Left ventricle myocardium superior (tissue), 1 donor: ENCODE measurements around the gene TANK. TPM values are rescaled to one million over a fixed set of nuclear protein-coding genes. Genes with fewer than 3 reads are reported as not detected.

Source experiments
- ATAC-seq: fragments of 200-7000 bp; cut with Tn5 transposase; one replicate; pipeline ENCODE4 v1.9.1; 2020; ENCODE audit warnings: mild to moderate bottlenecking, moderate library complexity
- DNase-seq: peaks from one replicate; pipeline ENCODE4 v3.0.0-alpha.2; 2020
- intact Hi-C: fragments of 100-400 bp; cut with micrococcal nuclease; formaldehyde crosslinking; loops from one replicate; pipeline ENCODE4 v1.11.0; 2022
- long read RNA-seq: library from polyadenylated mRNA; unstranded; transcript quantifications from one replicate; pipeline ENCODE4 v2.0.0, GENCODE V29; 2021
- total RNA-seq: library from RNA; stranded (reverse); fragmentation: NEBNext Ultra II Directional; extraction: Animal tissue kit (Norgen Biotek cat#: 25700); gene quantifications from one replicate; pipeline ENCODE4 v1.2.1, GENCODE V29; 2021
- donor health status: DM: no; HTN: yes; CAD: no; lungs with severe emphysema.

TANK gene, protein sequence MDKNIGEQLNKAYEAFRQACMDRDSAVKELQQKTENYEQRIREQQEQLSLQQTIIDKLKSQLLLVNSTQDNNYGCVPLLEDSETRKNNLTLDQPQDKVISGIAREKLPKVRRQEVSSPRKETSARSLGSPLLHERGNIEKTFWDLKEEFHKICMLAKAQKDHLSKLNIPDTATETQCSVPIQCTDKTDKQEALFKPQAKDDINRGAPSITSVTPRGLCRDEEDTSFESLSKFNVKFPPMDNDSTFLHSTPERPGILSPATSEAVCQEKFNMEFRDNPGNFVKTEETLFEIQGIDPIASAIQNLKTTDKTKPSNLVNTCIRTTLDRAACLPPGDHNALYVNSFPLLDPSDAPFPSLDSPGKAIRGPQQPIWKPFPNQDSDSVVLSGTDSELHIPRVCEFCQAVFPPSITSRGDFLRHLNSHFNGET
- 27.9 TPM for total RNA-seq
- long read RNA-seq, transcript TANK-202 (8 exons, 2,171 nt), result major isoform, 19 of 43 reads
- long read RNA-seq, partial matches to known transcripts, result 2 of 43 reads
- long read RNA-seq, other reads (novel, unspliced or antisense), result 20 of 43 reads

DNA sequence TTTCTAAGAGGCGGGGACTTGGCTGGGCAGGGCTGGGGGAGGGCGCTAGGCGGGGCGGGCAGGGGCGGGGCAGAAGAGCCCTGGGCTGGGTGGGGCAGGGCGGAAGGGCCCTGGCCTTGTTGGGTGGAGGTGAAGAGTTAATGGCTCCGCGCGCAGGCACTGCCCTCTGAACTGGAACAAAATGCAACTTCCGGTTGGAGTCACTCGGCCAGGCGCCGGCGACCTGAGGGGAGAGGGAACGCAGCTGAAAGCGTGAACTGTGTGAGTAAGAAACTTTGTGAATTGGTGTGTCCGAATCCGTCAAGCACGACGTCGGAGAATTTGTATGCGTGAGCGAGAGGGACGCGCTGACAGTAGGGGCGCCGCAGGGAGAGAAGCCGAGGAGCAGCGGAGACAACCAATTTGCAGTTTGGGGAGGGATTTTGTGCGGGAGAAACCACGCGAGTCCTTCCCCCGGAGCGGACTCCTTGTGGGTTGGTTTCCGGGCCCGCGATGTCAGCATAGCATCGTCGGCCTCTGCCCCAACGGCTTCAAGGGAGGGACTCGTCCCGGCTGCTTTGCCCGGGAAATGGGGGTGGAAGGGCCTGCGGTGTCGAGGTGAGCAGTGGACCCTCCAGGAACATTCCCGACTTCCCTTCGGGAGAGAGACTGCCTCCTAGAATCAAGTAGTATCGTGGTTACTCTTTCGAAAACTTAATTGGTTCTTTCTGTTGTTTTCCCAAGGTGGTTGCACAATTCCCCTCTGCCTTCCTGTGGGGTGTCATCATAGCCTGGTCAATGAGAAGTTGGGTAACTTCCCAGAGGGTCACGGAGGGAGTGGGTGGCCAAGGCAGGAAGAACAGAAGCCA, at the start of gene TANK:
Gene TANK (plus strand): TSS at position 203 of the 848 bp plus-strand sequence. CDS start 19,235 bp downstream, outside the sequence.
- intact Hi-C loops, result no loop called here
- ATAC-seq, result peak; percentile 98
- DNase-seq, result peak; percentile 93

DNA sequence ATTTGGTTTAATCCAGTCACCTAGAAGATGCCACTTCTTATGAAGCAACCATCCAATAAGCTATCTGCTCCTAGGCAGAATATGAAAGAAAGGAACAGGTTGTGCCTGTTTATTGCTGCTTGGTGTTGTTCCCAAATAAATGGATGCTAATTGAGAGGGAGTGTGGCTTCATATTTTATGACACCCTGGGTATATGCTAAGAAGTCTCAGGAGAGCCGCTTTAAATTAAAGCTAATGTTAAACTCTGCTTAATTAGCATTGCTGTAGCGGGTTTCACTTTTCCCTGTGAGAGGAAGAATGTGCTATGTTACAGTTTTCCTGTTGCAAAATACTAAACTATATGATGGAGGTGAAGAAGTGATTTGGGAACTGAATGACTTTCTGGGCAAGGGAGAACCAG, 48.7 kb upstream of the TANK start:
- DNase-seq, result no peak
- ATAC-seq, result no peak
- intact Hi-C loops, result no loop called here

DNA sequence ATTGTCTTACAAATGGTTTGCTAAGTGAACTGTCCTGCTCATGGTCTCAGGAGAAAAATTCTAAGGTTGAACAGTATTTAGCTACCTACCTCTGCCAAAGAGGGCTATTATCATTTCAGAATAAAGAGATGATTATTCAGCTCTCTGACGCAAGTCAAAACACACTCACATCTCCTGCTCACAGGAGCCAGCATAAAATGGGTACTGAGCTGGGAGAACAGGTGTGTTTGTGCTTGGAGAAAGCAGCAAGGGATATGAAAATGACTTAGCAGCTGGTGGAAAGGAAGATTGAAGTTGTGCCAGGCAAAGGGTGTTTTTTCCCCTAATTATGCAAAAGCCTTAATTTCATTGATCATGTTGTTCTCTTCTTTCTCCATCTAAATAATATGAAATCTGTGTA, 47.3 kb upstream of the TANK start:
- DNase-seq, result no peak
- intact Hi-C loops, result no loop called here
- ATAC-seq, result no peak

DNA sequence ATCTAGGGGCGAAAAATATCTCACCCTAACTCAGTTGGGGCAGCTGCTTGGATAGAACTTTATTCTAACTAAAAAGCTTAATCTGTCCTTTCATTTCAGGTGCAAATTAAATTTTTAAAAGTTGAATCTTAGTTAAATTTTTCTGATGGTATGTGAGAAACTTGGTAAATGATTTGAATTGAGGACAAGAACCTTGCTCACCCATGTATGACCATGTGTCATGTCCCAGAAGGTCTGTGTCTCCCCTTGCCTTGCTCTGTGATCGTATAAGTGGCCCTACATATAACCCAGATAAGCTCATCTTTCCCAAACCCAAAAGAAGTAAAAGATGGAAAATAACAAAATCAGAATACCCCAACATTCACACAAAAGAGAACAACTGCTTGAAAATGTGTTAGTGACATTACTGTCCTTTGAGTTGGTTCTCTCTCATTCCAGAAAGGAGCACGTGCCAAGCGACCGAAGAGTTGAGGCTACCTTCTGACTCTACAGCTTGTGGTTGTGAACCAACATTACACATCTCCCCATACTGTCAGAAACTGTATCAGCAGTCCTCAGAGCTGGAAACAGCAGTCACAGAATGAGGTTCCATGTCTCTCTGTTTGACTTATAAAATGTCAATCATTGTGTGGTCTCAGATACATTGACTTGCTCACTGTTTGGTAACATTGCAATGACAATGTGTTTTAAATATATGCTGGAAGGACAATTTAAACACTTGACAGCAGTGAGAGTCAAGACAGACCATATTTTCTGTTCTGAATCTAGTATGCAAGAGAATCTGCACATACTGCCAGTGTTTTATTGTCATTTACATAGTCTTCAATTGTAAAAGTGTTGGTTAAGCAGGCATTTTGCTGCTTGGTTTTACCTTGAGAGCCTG, 46.3 kb upstream of the TANK start:
- intact Hi-C loops, result no loop called here
- DNase-seq, result no peak
- ATAC-seq, result no peak

DNA sequence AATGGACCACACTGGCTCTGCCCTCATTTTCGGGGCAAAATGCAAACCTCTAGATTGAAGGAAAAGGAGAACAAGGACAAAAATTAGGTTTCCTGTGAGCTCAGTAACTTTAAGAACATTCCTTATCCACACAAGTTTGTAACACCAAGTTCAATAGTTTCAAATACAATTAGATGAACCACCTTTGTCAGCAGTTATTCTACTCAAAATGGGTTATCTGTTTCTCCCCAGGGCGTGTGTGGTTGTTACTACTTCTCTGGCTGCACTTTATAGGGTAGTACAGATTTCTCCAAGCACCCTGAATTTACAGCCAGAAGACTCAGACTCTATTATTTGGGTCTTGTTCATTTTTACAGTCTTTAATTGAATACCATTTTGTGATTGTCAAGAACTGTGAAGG, 45.0 kb upstream of the TANK start:
- DNase-seq (no peak), ATAC-seq (no peak)
- intact Hi-C loops, result no loop called here

DNA sequence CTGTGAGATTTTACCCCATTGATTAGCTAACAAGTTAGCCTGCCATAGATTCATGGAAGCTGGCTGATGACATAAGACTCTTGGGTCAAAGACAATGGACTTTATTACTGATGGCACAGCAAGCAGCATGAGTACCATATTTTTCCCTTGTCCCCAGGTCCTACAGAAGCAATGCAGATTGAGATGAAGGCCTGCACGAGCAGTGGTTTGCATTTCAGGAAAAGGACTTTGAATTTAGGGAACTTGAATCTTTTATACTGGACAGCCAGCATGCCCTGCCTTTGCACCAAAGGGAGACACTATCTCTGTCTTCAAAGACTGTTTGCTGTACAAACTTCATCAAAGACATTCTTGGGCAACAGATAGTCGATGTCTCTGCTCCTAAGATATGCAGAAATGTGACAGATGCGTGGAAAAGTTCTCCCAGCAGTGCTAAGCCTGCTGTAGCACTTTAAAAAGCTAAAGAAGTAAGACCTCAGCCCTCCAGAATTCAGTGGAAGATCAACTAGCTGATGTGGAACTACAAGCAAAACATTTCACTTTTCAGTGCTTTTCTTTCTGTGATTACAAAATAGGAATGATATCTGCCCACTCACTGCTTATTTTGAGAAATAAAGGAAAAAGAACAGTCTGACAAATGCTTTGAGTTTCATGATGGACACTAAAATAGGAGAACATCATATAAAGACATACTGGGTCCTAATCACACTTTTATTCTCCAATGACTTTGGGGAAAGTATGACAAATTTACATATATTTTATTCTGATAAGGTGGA, 44.4 kb upstream of the TANK start:
- DNase-seq, result no peak
- ATAC-seq, result no peak
- intact Hi-C loops, result no loop called here

DNA sequence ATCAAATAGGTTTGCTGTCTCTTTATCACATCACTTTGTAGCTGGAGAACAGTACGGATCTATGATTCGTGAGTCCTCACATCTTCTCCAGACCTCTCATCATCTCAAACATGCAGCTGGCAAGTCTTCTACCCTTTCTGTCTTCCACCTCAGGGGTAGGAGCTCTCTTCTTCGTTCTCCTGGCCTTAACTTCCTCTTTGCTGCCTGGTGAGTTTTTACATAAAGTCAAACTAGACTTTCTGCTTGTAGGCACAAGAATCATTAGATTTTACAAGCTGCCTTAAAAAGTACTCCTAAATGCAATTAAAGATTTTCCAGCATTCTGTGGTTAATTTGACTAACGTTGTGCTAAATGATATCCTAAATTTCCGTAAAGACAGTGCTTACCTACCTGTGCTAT, 43.7 kb upstream of the TANK start:
- intact Hi-C loops, result no loop called here
- DNase-seq, result no peak
- ATAC-seq, result no peak

DNA sequence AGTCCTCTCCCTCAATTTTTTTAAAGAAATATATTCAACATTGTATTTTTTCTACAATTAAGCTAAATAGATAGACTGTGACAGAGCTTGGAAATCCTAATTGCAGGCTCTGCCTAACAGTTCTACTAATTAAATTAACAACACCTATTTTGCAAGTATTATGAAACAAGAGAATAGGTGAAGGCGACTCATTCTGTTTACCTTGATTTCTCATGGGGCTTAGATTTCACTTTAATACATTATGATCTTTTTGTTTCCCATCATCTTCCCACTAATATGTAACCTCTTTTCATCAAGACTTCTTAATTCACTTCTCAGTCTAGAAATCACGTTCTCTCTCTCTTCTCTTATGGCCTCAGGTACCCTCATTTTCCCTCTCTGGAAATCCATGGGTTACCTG, 42.7 kb upstream of the TANK start:
- intact Hi-C loops, result no loop called here
- ATAC-seq (no peak), DNase-seq (no peak)

DNA sequence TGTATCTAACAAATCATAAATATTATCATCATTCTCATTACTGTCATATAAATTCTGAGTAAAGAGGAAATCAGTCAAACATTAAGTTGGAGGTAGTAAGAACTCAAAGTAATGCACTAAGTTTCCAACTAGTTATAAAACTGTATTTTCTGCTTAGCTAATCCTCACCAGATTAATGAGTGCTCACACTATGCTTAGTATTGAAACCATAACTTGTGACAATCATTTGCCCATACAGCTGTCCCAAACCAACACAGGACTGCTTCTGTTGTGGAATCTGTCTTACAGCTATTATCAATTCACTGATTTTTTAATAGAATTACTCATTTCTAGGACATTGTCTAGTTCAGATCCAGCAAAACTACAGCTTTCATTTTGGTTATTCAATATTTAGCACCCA, 41.5 kb upstream of the TANK start:
- DNase-seq (no peak), ATAC-seq (no peak)
- intact Hi-C loops, result no loop called here

DNA sequence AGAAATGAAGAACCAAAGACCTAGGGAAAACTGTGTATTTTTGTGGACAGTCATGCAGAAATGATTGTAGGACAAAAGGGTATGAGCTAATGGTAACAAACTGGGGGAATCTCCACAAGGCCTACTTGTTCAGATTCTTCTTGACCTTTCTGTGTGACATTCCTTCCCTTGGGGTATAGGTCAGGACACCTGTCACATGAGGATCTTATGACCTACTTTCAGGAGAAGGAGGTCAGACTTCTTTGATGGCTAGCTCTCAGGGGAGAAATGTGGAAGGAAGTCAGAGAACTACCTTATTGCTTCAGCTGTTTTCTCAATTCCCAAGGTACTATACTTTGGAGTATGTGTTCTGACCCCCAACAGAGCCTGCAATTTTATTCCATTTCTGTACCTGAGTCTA, 40.7 kb upstream of the TANK start:
- DNase-seq (no peak), ATAC-seq (no peak)
- intact Hi-C loops, result no loop called here

DNA sequence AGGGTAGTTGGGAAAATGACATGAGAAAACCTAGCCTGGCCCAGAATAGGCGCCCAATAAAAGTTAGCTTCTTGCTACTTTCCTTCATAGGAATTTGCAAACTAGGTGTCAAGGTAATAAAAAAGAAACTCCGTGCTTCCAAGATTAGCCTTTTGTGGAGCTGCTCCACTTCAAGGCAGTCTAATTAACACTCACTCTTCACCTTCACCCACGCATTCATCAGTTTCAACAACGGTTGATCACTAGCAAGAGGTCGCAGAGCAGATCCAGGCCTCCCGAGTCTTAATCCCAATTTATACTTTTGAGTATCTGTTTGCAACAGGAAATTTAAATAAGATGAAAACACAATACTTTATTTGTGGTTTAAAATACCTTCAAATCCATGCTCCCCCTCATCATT, 39.5 kb upstream of the TANK start:
- no peak for DNase-seq
- intact Hi-C loops, result no loop called here
- no peak for ATAC-seq

DNA sequence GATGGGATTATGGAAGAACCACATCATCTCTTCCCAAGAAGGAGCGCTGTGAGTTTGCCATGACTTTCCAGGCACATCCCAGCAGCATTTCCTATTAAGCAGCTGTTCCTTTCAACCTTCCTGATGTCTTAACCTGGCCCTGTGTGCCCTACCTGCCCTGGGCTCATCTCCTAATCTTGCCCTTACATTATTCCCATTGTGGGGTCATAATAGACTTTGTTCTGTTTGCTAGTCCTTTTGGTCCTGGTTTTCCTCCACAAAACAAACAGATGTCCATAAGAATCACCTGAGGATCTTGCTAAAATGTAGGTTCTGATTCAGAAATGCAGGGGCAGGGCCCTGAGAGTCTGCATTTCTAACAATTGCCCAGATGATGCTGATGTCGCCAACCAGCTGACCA, 38.6 kb upstream of the TANK start:
- intact Hi-C loops, result no loop called here

DNA sequence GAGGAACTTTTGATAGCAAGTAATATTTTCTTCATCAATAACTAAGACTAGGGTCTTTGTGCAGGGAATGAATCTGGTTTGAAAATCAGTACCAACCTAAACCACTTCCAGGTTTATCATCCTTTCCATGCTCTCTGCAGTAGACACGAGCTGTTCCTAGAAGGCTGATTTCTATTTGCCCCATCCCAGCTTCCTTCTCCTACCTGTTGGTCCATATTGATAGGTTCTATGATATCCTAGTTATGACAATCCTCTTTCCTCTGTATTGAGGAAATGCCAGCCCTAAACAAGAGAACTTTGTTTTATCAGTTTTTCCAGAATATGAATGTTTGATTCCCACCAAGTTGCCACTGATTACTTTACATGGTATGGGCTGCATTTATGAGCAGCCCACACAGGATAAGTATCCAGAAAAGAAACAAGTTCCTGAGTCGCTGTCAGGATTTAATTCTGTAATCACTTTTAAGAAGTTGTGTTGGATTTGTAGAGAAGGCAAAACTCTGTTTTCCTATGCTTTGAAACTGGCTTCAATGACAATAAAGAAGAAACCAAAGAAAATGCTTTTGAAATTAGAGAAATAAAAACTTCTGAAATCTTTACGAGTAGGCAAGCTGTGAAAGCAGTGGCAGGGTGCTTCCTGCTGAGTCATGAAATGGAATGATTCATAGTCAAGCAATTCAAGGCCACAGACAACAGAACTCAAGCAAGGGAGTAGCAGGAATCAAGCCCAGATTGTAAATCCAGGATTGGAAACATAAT, 37.3 kb upstream of the TANK start:
- intact Hi-C loops, result no loop called here
- DNase-seq (no peak), ATAC-seq (peak; percentile 95)

More for the DNA sequence above, 38.6 kb upstream of the TANK start:
- ATAC-seq (no peak), DNase-seq (no peak)

DNA sequence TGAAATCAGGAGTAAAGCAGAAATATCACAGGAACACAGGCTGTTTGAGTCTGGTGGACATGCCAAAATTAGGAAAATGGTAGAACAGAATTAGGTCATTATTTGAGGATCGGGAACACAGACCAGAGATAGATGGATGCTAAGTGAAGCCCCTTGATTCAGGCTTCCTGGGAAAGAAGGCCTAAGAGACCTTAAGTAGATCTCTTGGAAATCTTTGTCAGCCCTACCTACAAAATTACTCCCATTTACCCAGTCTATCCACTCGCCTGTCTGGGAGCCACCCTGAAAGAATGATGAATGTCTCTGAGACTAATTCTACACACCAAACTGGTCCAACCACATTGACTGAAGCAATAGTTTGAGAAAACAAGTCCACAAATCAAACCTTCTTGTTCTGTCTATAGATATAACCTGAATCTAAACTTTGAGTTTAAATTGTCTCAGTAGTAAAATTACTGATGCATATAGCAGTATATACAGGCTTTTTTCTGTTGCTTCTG, 36.6 kb upstream of the TANK start:
- intact Hi-C loops, result no loop called here
- no peak for DNase-seq
- ATAC-seq, result no peak

DNA sequence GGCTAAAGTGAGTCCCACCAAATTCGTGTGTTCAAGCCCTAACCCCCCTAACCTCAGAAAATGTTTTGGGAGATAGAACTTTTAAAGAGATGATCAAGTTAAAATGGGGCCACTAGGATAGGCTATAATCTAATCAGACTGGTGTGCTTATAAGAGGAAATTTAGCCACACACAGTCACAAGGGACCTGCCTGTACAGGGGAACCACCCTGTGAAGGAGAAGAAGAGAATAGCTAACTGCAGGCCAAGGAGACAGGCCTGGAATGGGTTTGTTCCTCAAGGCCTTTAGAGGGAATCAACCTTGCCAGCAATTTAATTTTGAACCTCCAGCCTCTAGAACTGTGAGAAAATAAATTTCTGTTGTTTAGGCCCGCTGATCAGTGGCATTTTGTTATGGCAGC, 36.0 kb upstream of the TANK start:
- ATAC-seq (peak; percentile 54), DNase-seq (no peak)
- intact Hi-C loops, result no loop called here

DNA sequence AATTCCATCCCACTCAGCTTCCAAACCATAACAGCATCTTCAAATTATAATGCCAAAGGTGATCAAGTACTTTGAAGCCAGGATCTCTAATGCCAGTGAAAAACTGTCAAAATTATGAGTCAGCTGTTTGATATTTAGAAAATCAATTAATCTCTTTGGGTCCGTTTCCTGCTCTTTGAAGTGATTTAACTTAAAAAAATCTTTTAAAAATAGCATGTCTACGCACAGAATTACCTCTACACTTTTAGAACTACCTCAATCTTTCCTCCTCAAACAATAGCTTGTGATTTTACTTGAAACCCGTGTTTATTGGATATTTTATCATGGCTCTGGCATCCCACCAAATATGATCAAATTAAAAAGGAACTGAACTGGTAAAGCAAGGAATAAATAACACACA, 31.3 kb upstream of the TANK start:
- intact Hi-C loops, result no loop called here
- no peak for DNase-seq
- no peak for ATAC-seq

DNA sequence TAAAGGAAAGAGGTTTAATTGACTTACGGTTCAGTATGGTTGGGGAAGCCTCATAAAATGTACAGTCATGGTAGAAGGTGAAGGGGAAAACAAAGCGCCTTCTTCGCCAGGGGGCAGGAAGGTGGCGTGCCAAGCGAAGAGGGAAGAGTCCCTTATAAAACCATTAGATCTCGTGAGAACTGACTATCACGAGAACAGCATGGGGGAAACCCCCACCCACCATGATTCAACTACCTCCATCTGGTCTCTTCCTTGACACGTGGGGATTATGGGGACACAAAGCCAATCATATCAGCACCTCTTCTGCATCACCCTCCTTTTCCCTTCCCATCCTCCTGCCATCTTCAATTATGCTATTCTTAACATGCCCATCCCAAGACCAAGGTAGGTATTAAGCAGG, 29.9 kb upstream of the TANK start:
- DNase-seq (no peak), ATAC-seq (no peak)
- intact Hi-C loops, result no loop called here
